Measurements from ENCODE around the gene CNKSR3. TPM values are rescaled to one million over a fixed set of nuclear protein-coding genes. Genes with fewer than 3 reads are reported as not detected.

Gene CNKSR3
- total RNA-seq, 2 donors from 2014 or later: 11.5 to 16.8 TPM

DNA sequence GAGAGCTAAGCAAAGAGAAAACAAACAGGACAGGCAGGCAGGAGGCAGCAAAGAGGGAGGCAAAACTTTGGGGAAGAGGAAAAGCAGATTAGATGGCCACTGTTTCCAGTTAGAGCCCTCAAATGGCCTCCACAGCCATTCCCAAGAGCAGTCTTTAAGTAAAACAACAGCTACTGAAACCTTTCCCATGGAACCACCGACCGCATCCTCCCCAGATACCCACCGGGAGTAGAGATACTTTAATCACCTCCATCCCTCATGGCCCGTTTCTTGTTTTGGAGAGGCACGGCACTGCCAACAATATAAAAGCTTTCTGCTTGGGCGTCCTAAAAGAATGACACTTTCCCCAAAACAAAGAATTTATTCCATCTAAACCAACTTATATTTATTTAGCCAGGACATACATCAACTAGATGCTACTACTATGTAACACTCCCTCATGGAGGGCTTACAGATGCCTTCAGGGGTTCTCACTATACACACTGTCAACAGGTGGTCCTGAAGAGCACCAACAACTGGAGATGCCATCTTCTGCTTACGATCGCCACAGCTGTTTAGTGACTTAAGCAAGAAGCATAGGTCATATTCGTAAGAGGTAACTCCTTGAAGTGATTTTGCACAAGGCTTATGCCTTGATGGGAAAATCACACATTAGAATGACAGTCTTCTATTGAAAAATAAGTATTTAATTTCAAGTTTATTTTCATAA lies 43.4 kb downstream of the CNKSR3 start:
- Histone ChIP-seq H3K9me3 (peaks cover 0 to 4% of the 10 kb centered on the region in 2 donors), H3K27me3 (no peaks in the 10 kb centered on the region), H3K4me1 (peaks cover 0 to 16% of the 10 kb centered on the region in 2 donors), H3K27ac (no peak overlapping the region), H3K4me3 (no peak overlapping the region), H3K36me3 (no peaks in the 10 kb centered on the region)
- no peak for DNase-seq (ENCODE audit: low spot score)
- TF ChIP-seq CTCF (IDR thresholded peaks at IDR 0.05): no peak

- no peak for TF ChIP-seq CTCF (IDR thresholded peaks at IDR 0.05)
- DNase-seq (ENCODE audit: low spot score): no peak
Observed at GRCh38 chr6:154466139-154466538, 44.3 kb downstream of the CNKSR3 start.

DNA sequence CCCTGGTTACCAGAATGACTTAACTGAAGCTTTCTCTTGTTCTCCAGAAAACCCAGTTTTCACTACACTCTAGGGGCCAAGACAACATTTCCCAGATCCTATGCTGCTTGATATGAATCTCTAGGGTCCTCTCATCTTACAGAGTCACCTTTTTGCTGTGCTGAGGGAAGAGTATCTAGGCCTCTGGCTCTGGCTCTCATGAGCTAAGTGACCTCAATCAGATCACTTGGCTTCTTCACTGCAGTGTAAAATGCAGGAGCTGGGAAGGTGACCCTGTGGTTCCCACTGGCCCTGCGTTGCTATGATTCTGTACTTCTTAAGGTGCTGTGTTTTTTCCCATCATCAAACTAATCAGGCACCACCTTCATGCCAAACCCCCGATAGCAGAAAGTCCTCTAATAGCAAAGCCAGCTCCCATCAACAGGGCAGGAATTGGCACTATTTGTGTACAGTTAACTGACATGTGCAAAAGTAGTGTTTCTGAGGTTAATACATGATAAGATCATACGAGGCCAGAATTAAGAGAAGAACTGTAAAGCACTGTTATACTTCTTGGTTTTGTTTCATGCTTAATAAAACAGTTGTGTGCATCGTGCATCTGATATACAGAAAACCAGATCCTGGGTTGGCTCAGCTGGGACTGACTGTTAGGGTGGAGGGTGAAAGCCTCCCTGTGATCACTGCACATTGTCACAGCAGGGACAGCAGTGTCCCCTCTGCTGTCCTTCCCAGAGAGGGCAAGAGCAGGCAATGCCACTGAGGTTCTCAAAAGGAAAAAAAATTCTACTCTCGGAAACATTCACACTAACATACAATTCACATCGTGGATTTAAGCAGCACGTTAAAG lies 46.7 kb downstream of the CNKSR3 start:
- no peaks in the 10 kb centered on the region for H3K36me3 ChIP-seq
- no peaks in the 10 kb centered on the region for H3K27me3 ChIP-seq
- TF ChIP-seq CTCF (IDR thresholded peaks at IDR 0.05): no peak
- H3K4me3 ChIP-seq: no peak overlapping the region
- no peaks in the 10 kb centered on the region for H3K9me3 ChIP-seq
- peaks cover 0 to 16% of the 10 kb centered on the region in 2 donors for H3K4me1 ChIP-seq
- peak overlapping the region; percentile 47 to 65 for H3K27ac ChIP-seq
- DNase-seq (ENCODE audit: low spot score): no peak

More at GRCh38 chr6:154466139-154466538, 44.3 kb downstream of the CNKSR3 start:
- H3K36me3 ChIP-seq: no peaks in the 10 kb centered on the region
- no peak overlapping the region for H3K27ac ChIP-seq
- H3K4me3 ChIP-seq: no peak overlapping the region
- H3K4me1 ChIP-seq: peaks cover 0 to 16% of the 10 kb centered on the region in 2 donors
- peaks cover 0 to 4% of the 10 kb centered on the region in 2 donors for H3K9me3 ChIP-seq
- no peaks in the 10 kb centered on the region for H3K27me3 ChIP-seq

DNA sequence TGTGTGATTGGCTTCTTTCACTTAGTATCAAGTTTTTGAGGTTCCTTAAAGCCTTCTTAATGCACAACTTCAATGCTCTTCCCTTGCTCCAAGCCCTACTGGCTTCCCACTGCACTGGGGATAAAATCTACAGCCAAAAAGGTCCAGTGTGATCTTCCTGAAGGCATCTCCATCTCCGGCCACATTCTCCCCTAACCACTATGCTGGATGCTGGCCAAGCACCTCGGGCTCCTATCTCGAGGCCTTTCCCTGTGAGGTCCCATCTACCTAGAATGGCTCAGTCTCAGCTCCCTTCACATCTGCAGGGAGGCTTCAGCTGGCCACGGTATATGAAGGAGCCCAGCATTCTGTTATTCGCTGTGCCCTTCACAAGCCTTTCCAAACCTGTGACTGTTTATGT lies 48.1 kb downstream of the CNKSR3 start:
- no peaks in the 10 kb centered on the region for H3K36me3 ChIP-seq
- no peak overlapping the region for H3K4me3 ChIP-seq
- no peak for DNase-seq (ENCODE audit: low spot score)
- H3K4me1 ChIP-seq: peaks cover 0 to 30% of the 10 kb centered on the region in 2 donors
- no peak for TF ChIP-seq CTCF (IDR thresholded peaks at IDR 0.05)
- H3K9me3 ChIP-seq: no peaks in the 10 kb centered on the region
- no peaks in the 10 kb centered on the region for H3K27me3 ChIP-seq
- no peak overlapping the region for H3K27ac ChIP-seq

- H3K36me3 ChIP-seq: no peaks in the 10 kb centered on the region
- no peak overlapping the region for H3K4me3 ChIP-seq
- no peak for DNase-seq (ENCODE audit: low spot score)
- H3K27me3 ChIP-seq: no peaks in the 10 kb centered on the region
- H3K9me3 ChIP-seq: no peaks in the 10 kb centered on the region
- H3K27ac ChIP-seq: no peak overlapping the region
- no peak for TF ChIP-seq CTCF (IDR thresholded peaks at IDR 0.05)
- peaks cover 0 to 34% of the 10 kb centered on the region in 2 donors for H3K4me1 ChIP-seq
Observed at GRCh38 chr6:154461348-154461747, 49.1 kb downstream of the CNKSR3 start.
